Esophagus muscularis mucosa (tissue), 4 donors: ENCODE data around the gene CPEB1. TPM values are rescaled to one million over a fixed set of nuclear protein-coding genes. Genes with fewer than 3 reads are reported as not detected.
"Not testable (repeated sequence)": the region's sequence is repeated elsewhere in the genome, so short reads cannot be mapped to it uniquely, and the experiment has no call there.

Source experiments
- DNase-seq: peaks from one replicate; pipeline ENCODE4 v3.0.0-alpha.2; 2017; ENCODE audit errors: extremely low spot score
- H3K27ac ChIP-seq, 4 donors: fragments of 200-600 bp; sonication (generic); replicated peaks in 1 of 4; 1 replicate in 3 of 4; 2 replicates in 1 of 4; pipeline ENCODE4 v1.5.1; 2016 to 2019; ENCODE audit warnings: mild to moderate bottlenecking in 1 of 4
- H3K27me3 ChIP-seq, 4 donors: fragments of 200-600 bp; sonication (generic); one replicate each; pipeline versions ENCODE4 v1.5.1 to v1.6.0; 2016 to 2019
- H3K36me3 ChIP-seq, 4 donors: fragments of 200-600 bp; sonication (generic); one replicate each; pipeline ENCODE4 v1.5.1; 2016 to 2019
- H3K4me1 ChIP-seq, 4 donors: fragments of 200-600 bp; sonication (generic); one replicate each; pipeline ENCODE4 v1.5.1; 2016 to 2019
- H3K4me3 ChIP-seq, 4 donors: fragments of 200-600 bp; sonication (generic); 1 replicate in 2 of 4; 2 replicates in 2 of 4; pipeline ENCODE4 v1.5.1; 2016 to 2019; ENCODE audit warnings: mild to moderate bottlenecking in 4 of 4, moderate library complexity in 1 of 4
- H3K9me3 ChIP-seq, 4 donors: fragments of 200-600 bp; sonication (generic); 1 replicate in 3 of 4; 2 replicates in 1 of 4; pipeline ENCODE4 v1.5.1; 2016 to 2019
- CTCF ChIP-seq, 3 experiments: fragments of 200-600 bp in 2 of 3; fragments of 450-650 bp in 1 of 3; sonication (generic) in 2 of 3; IDR thresholded peaks; one replicate each; pipeline ENCODE4 v1.5.1; 2017 to 2019; ENCODE audit warnings: antibody characterized with exemption in 3 of 3, mild to moderate bottlenecking in 2 of 3, moderate library complexity in 1 of 3
- WGBS: methylation state at CpG from one replicate; pipeline ENCODE4 v1.1.5; 2018; 5-methylcytosine and 5-hydroxymethylcytosine counted together
- intact Hi-C: fragments of 100-400 bp; cut with DNase I; formaldehyde crosslinking; loops from one replicate; pipeline ENCODE4 v1.15.1; 2023
- total RNA-seq, 4 donors: library from RNA; depleted of rRNA; stranded (reverse); fragments of >200 nt; gene quantifications; one replicate each; pipeline versions ENCODE4 v1.1.0 to v1.2.1, GENCODE V29; 2016

Gene CPEB1
- total RNA-seq, 4 donors from 2014 or later: 5.6 to 8.1 (median 5.9) TPM

GRCh38 chr15:82502700-82503339 lies 144.3 kb downstream of the CPEB1 start:
- H3K27ac ChIP-seq, H3K36me3 ChIP-seq, H3K27me3 ChIP-seq, H3K9me3 ChIP-seq, DNase-seq, H3K4me1 ChIP-seq, H3K4me3 ChIP-seq, intact Hi-C loops: not testable (repeated sequence)
- 34% methylated on average over 3 of the region's 7 CpGs for WGBS
- TF ChIP-seq CTCF (IDR thresholded peaks at IDR 0.05): peak in 1 of 3 experiments; percentile 22

GRCh38 chr15:82500772-82501171 lies 146.4 kb downstream of the CPEB1 start:
- H3K4me3 ChIP-seq, H3K27me3 ChIP-seq, DNase-seq, H3K4me1 ChIP-seq, intact Hi-C loops, H3K36me3 ChIP-seq, H3K27ac ChIP-seq, H3K9me3 ChIP-seq: not testable (repeated sequence)
- 60% methylated on average over 4 of the region's 4 CpGs for WGBS

- DNase-seq, H3K36me3 ChIP-seq, H3K27ac ChIP-seq, H3K9me3 ChIP-seq, H3K4me1 ChIP-seq, H3K27me3 ChIP-seq, intact Hi-C loops, H3K4me3 ChIP-seq: not testable (repeated sequence)
Measured at GRCh38 chr15:82497978-82498377, 149.2 kb downstream of the CPEB1 start.

Other genes starting within 250 kb of the CPEB1 start
- gene GOLGA6L9, start 217.5 kb downstream of the CPEB1 start, total RNA-seq: 1 to 10 TPM; 1.3 to 3.7 (median 1.8) TPM
- gene RPS17, start 106.9 kb downstream of the CPEB1 start, total RNA-seq: 1,000 to 10,000 TPM; 1,410 to 2,934 (median 1,998) TPM
- 1 to 10 TPM; 1.2 to 2.1 (median 1.7) TPM for gene AP3B2, start 62.5 kb upstream of the CPEB1 start, total RNA-seq
- not detected for gene FSD2, start 158.7 kb upstream of the CPEB1 start, total RNA-seq
- 10 to 100 TPM in 3 of 4 donors, 1 to 10 TPM in 1; 9.6 to 17.4 (median 14.2) TPM for gene WHAMM, start 162.3 kb upstream of the CPEB1 start, total RNA-seq